GM12892 (cell line): ENCODE measurements around the gene MUC2.

Source experiments
- POLR2A ChIP-seq: IDR thresholded peaks from 2 replicates; pipeline ENCODE4 v1.6.1; 2011; ENCODE audit warnings: low read depth, low read length, control low read depth
- TAF1 ChIP-seq: IDR thresholded peaks from 2 replicates; pipeline ENCODE4 v1.6.1; 2011; ENCODE audit warnings: low read depth, mild to moderate bottlenecking, control low read depth, low read length, borderline replicate concordance

DNA sequence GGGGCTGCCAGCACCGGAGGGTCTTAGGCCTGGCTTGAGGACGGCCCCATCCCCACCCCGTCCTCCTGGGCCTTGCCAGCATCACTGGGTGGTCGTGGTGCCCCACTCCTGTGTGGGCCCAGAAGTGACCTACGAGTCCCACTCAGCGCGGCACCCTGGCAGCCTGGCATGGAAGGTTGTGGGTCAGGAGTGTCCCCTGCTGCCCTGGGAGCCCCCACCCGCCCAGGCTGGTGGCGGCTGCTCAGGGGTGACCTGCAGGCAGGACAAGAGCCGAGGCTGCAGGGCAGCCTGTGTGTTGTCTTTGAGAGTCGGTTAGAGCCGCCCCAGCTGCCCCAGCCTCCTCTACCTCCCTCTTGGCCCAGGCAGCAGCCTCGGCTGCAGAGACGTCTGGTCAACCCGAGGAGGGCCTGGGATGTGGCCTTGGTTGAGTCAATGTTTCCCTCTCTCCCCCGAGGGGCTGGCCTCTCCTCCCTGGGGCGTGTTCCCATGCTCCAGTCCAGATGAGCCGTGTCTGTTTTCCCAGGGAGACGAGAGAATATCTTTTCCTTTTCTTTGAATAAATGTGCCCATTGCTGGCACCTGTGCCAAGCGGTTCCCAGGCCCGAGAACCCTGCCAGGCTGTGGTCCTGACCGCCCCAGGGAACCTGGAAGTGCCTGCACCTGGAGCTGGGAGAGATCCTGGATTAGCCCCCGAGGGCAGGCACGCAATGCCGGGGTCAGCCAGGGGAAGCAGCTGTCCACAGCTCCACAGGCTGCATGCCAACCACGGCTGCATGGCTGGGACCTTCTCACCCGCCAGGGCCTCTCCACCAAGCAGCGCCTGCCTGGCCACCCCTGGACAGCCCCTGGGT lies 47.4 kb downstream of the MUC2 start:
- no peak for TF ChIP-seq POLR2A
- TF ChIP-seq TAF1: no peak
